Spleen (tissue), 11 donors: ENCODE results near the gene VSNL1. TPM values are rescaled to one million over a fixed set of nuclear protein-coding genes. Genes with fewer than 3 reads are reported as not detected.

Experiments used
- DNase-seq: peaks from one replicate; pipeline ENCODE4 v3.0.0-alpha.2; 2020
- H3K27ac ChIP-seq, 8 donors: fragments of 200-600 bp; sonication (generic) in 7 of 8; 1 replicate in 4 of 8; 2 replicates in 4 of 8; pipeline versions ENCODE4 v1.5.0 to v1.8.0; 2016 to 2021; ENCODE audit warnings: inconsistent platforms in 4 of 8, mild to moderate bottlenecking in 4 of 8, moderate library complexity in 1 of 8
- H3K27me3 ChIP-seq, 7 donors: fragments of 200-600 bp; sonication (generic) in 6 of 7; replicated peaks in 1 of 7; 1 replicate in 4 of 7; 2 replicates in 3 of 7; pipeline versions ENCODE4 v1.5.0 to v1.8.0; 2016 to 2021; ENCODE audit warnings: inconsistent platforms in 3 of 7, mild to moderate bottlenecking in 1 of 7
- H3K36me3 ChIP-seq, 6 donors: fragments of 200-600 bp; sonication (generic) in 5 of 6; 1 replicate in 4 of 6; 2 replicates in 2 of 6; pipeline versions ENCODE4 v1.5.0 to v1.8.0; 2016 to 2021; ENCODE audit warnings: inconsistent platforms in 2 of 6
- H3K4me1 ChIP-seq, 6 donors: fragments of 200-600 bp; sonication (generic) in 5 of 6; 1 replicate in 3 of 6; 2 replicates in 3 of 6; pipeline versions ENCODE4 v1.5.0 to v1.8.0; 2016 to 2021; ENCODE audit warnings: inconsistent platforms in 3 of 6
- H3K4me3 ChIP-seq, 8 donors: fragments of 200-600 bp; sonication (generic) in 7 of 8; 1 replicate in 4 of 8; 2 replicates in 4 of 8; pipeline versions ENCODE4 v1.5.0 to v1.8.0; 2016 to 2021; ENCODE audit warnings: inconsistent platforms in 4 of 8, mild to moderate bottlenecking in 4 of 8, moderate library complexity in 2 of 8
- H3K9me3 ChIP-seq, 8 donors: fragments of 200-600 bp; sonication (generic) in 7 of 8; 1 replicate in 4 of 8; 2 replicates in 4 of 8; pipeline versions ENCODE4 v1.5.0 to v1.8.0; 2016 to 2021; ENCODE audit warnings: inconsistent platforms in 4 of 8
- CTCF ChIP-seq, 11 experiments: fragments of 200-600 bp in 7 of 11; fragments of 450-650 bp in 4 of 11; sonication (generic) in 4 of 11; IDR thresholded peaks in 8 of 11; conservative IDR thresholded peaks in 3 of 11; 1 replicate in 7 of 11; 2 replicates in 4 of 11; pipeline versions ENCODE4 v1.4.0 to v1.8.0; 2016 to 2021; ENCODE audit warnings: antibody characterized with exemption in 11 of 11, inconsistent platforms in 4 of 11, mild to moderate bottlenecking in 1 of 11
- POLR2A ChIP-seq, 3 donors: fragments of 450-650 bp; IDR thresholded peaks; one replicate each; pipeline ENCODE4 v1.5.1; 2017; ENCODE audit warnings: antibody characterized with exemption in 3 of 3, mild to moderate bottlenecking in 1 of 3
- POLR2AphosphoS5 ChIP-seq, 3 donors: sonication (generic); formaldehyde crosslinking; IDR thresholded peaks; one replicate each; pipeline ENCODE4 v1.5.1; 2017; ENCODE audit warnings: antibody characterized with exemption in 3 of 3
- WGBS, 5 donors: extraction: QIAGEN DNeasy Blood & Tissue Kit in 3 of 5; methylation state at CpG; one replicate each; pipeline versions ENCODE4 v1.1.5 to v1.1.7; 2013 to 2018; 5-methylcytosine and 5-hydroxymethylcytosine counted together
- intact Hi-C: fragments of 100-400 bp; cut with DNase I; formaldehyde crosslinking; loops from one replicate; pipeline ENCODE4 v1.15.0; 2023; ENCODE audit warnings: low total_unique reads
- polyA plus RNA-seq, 3 donors: library from polyadenylated mRNA; stranded (reverse); fragments of 200-250 nt; gene quantifications; one replicate each; pipeline ENCODE4 v1.2.1, GENCODE V29; 2013
- total RNA-seq, 7 donors: library from RNA; depleted of rRNA in 3 of 7; stranded (reverse); fragments of >200 nt in 3 of 7; fragmentation: NEBNext Ultra II Directional in 4 of 7; extraction: Animal tissue kit (Norgen Biotek cat#: 25700) in 4 of 7; gene quantifications; one replicate each; pipeline versions ENCODE4 v1.1.0 to v1.2.1, GENCODE V29; 2016 to 2021
- donor health status: healthy with polysubstance abuse.
- donor health status: DM: no; HTN: no; CAD: no; lungs with moderate emphysema.
- donor health status: DM: no; HTN: no; CAD: no.
- donor health status: Bipolar disorder and iron deficiency.
- donor health status: healthy.
- donor health status: DM: no; HTN: no; CAD: no.
- donor health status: DM: yes; HTN: yes; CAD: no.

VSNL1 gene
- total and polyA plus RNA-seq, 10 donors, result 0.06 to 0.16 TPM; not detected in 8

- DNase-seq, result no peak
- no peaks in the 10 kb centered on the region for H3K27me3 ChIP-seq
- TF ChIP-seq POLR2A (IDR thresholded peaks at IDR 0.05) (no peak), CTCF (IDR thresholded peaks at IDR 0.05 in 8 of 11, conservative IDR thresholded peaks at IDR 0.05 in 3 of 11) (no peak), POLR2AphosphoS5 (IDR thresholded peaks at IDR 0.05) (no peak)
- H3K4me3 ChIP-seq, result no peak overlapping the region
- 54 to 75% (median 64%) methylated on average over 2 of the region's 2 CpGs for WGBS, 5 donors
- intact Hi-C loops, result no loop called here
- H3K27ac ChIP-seq, result no peak overlapping the region
- H3K4me1 ChIP-seq, result no peaks in the 10 kb centered on the region
- H3K9me3 ChIP-seq, result no peaks in the 10 kb centered on the region
- no peaks in the 10 kb centered on the region for H3K36me3 ChIP-seq
Measured at GRCh38 chr2:17506736-17507616, 33.5 kb upstream of the VSNL1 start.

GRCh38 chr2:17515652-17516051 lies 24.8 kb upstream of the VSNL1 start:
- H3K4me3 ChIP-seq, result no peak overlapping the region
- no peaks in the 10 kb centered on the region for H3K36me3 ChIP-seq
- no peaks in the 10 kb centered on the region for H3K9me3 ChIP-seq
- DNase-seq, result no peak
- TF ChIP-seq POLR2A (IDR thresholded peaks at IDR 0.05) (no peak), POLR2AphosphoS5 (IDR thresholded peaks at IDR 0.05) (no peak), CTCF (IDR thresholded peaks at IDR 0.05 in 8 of 11, conservative IDR thresholded peaks at IDR 0.05 in 3 of 11) (no peak)
- no peak overlapping the region for H3K27ac ChIP-seq
- intact Hi-C loops, result no loop called here
- H3K27me3 ChIP-seq, result peaks cover 0 to 29% (median 0%) of the 10 kb centered on the region in 7 donors
- H3K4me1 ChIP-seq, result peaks cover 0 to 11% (median 3%) of the 10 kb centered on the region in 6 donors

- intact Hi-C loops, result no loop called here
Measured at GRCh38 chr2:17517481-17518211, 22.9 kb upstream of the VSNL1 start.

More at GRCh38 chr2:17517481-17518211, 22.9 kb upstream of the VSNL1 start:
- Histone ChIP-seq H3K36me3 (no peaks in the 10 kb centered on the region), H3K9me3 (no peaks in the 10 kb centered on the region), H3K4me1 (peaks cover 0 to 11% (median 3%) of the 10 kb centered on the region in 6 donors), H3K4me3 (peak overlapping the region in 7 of 8 donors; percentile 10 to 57 (median 27)), H3K27ac (no peak overlapping the region), H3K27me3 (peaks cover 0 to 29% (median 0%) of the 10 kb centered on the region in 7 donors)
- DNase-seq, result no peak
- TF ChIP-seq POLR2AphosphoS5 (IDR thresholded peaks at IDR 0.05) (no peak), POLR2A (IDR thresholded peaks at IDR 0.05) (no peak), CTCF (IDR thresholded peaks at IDR 0.05 in 8 of 11, conservative IDR thresholded peaks at IDR 0.05 in 3 of 11) (no peak)
- 39 to 45% (median 42%) methylated on average over 8 of the region's 8 CpGs for WGBS, 5 donors
